Mucosa of descending colon (tissue), 3 donors: ENCODE results near the gene STAU1. TPM values are rescaled to one million over a fixed set of nuclear protein-coding genes. Genes with fewer than 3 reads are reported as not detected.

ENCODE experiments used
- ATAC-seq: fragments of 200-7000 bp; cut with Tn5 transposase; one replicate; pipeline ENCODE4 v1.9.1; 2020; ENCODE audit warnings: mild to moderate bottlenecking, moderate library complexity
- DNase-seq, 3 donors: peaks; one replicate each; pipeline ENCODE4 v3.0.0-alpha.2; 2020
- H3K36me3 ChIP-seq: fragments of 200-600 bp; one replicate; pipeline ENCODE4 v1.8.0; 2021; ENCODE audit warnings: low read depth, mild to moderate bottlenecking
- H3K4me1 ChIP-seq: fragments of 200-600 bp; one replicate; pipeline ENCODE4 v1.8.0; 2021; ENCODE audit warnings: low read depth, mild to moderate bottlenecking
- H3K4me3 ChIP-seq: fragments of 200-600 bp; one replicate; pipeline ENCODE4 v1.8.0; 2021; ENCODE audit warnings: mild to moderate bottlenecking
- H3K9me3 ChIP-seq: fragments of 200-600 bp; one replicate; pipeline ENCODE4 v1.8.0; 2021; ENCODE audit warnings: mild to moderate bottlenecking
- CTCF ChIP-seq: fragments of 200-600 bp; IDR thresholded peaks from one replicate; pipeline ENCODE4 v1.8.0; 2022; ENCODE audit warnings: antibody characterized with exemption, mild to moderate bottlenecking
- intact Hi-C, 2 donors: fragments of 100-400 bp; cut with DNase I in 1 of 2; cut with micrococcal nuclease in 1 of 2; formaldehyde crosslinking; loops; one replicate each; pipeline versions ENCODE4 v1.11.0 to v1.11.1; 2022; cut with DNase I, micrococcal nuclease
- total RNA-seq, 3 donors: library from RNA; stranded (reverse); fragmentation: NEBNext Ultra II Directional in 2 of 3; extraction: Animal tissue kit (Norgen Biotek cat#: 25700) in 2 of 3; gene quantifications; one replicate each; pipeline versions ENCODE4 v1.2.1 to v1.2.4, GENCODE V29; 2021 to 2023
- donor health status: DM: no; HTN: no; CAD: no; lungs with moderate emphysema.
- donor health status: DM: no; HTN: no; CAD: no.
- donor health status: DM: no; HTN: yes; CAD: no.

Gene STAU1
- total RNA-seq, 3 donors from 2014 or later, result 83.8 to 95.7 (median 91.0) TPM

DNA sequence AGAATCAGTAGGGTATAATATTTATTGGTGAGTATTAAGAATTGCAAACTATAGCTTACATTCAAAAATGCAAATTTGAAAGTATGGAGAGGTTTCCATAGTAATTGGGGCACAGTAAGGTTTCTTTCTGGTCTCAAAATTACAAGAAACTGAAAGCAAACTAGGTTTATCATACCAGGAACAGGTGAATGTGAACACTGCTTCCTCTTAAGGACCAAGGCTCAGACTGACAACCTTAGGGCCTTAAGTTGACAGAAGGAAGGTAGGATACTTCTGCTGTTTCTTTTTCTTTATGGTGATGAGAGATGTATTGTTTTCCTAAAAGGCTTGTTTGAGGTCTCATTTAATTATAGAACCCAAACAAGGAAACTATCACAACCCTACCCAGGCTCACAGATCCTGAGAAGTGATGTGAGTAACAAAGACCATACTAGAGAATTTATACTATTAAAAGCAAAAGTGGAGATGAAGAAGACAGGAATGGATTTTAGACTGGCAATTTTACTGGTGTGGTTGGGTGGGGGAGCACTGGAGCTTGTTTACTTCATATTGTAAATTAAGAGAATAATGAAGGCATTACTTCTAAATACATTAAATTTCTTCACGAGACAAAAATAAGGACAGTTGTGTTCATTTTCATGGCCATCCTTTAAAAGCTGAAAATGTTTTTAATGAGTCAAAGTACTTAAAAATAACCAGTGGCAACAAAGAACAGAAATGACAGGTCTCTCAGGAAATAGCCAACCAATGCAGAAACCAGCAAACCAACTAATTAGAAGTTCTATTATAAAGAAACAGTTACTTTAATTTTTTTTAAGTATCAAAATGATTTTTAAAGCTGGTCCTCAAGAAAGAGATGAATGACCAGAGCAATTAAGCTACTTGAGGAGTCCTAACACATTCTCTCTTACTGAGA is 21.3 kb downstream of the STAU1 start:
- H3K4me3 ChIP-seq, result no peak overlapping the region
- no peak for TF ChIP-seq CTCF
- intact Hi-C loops, result no loop called here
- no peaks in the 10 kb centered on the region for H3K36me3 ChIP-seq
- ATAC-seq, result peak; percentile 68
- H3K4me1 ChIP-seq, result peaks cover 19% of the 10 kb centered on the region
- no peak for DNase-seq
- no peaks in the 10 kb centered on the region for H3K9me3 ChIP-seq

DNA sequence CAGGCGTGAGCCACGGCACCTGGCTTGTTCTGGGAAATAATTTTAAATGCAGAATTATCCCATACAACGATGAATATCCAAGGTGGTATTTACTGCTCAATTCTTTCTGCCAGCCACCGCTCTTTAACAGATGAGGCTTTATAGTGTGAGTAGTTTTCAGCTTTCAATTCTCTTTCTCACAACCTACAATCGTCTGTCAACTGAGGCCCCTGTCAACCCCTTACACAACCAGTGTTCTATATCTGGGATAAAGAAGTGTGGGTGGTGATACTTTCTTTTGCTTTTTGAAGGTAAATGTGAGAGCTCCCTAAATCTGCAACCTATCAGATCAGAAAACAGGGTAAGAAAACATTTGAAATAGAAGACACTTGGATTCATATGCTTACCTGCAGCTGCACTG is 22.5 kb downstream of the STAU1 start:
- ATAC-seq, result no peak
- Histone ChIP-seq H3K9me3 (no peaks in the 10 kb centered on the region), H3K36me3 (no peaks in the 10 kb centered on the region), H3K4me3 (no peak overlapping the region), H3K4me1 (peaks cover 19% of the 10 kb centered on the region)
- DNase-seq, result no peak
- intact Hi-C loops, result no loop called here
- no peak for TF ChIP-seq CTCF

DNA sequence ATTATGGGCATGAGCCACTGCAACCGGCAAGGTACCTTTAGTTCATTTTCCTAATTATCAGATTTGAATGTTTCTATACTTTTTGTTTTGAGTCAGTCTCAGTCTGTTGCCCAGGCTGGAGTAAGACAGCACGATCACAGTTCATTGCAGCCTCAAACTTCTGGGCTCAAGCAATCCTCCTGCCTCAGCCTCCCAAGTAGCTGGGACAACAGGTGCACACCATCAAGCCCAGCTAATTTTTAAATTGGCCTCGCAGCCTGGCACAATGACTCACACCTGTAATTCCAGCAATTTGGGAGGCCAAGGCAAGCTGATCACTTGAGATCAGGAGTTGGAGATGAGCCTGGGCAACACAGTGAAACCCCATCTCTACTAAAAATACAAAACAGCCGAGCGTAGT is 24.4 kb downstream of the STAU1 start:
- intact Hi-C loops, result no loop called here
- Histone ChIP-seq H3K4me3 (no peak overlapping the region), H3K9me3 (no peaks in the 10 kb centered on the region), H3K4me1 (peaks cover 19% of the 10 kb centered on the region), H3K36me3 (no peaks in the 10 kb centered on the region)
- DNase-seq (no peak), ATAC-seq (no peak)
- no peak for TF ChIP-seq CTCF

- Histone ChIP-seq H3K4me1 (peaks cover 5% of the 10 kb centered on the region), H3K36me3 (no peaks in the 10 kb centered on the region), H3K9me3 (no peaks in the 10 kb centered on the region), H3K4me3 (no peak overlapping the region)
- TF ChIP-seq CTCF, result no peak
- ATAC-seq (peak; percentile 91), DNase-seq (no peak)
- intact Hi-C loops, result no loop called here
Observed at GRCh38 chr20:49161428-49162152, 26.5 kb downstream of the STAU1 start.

DNA sequence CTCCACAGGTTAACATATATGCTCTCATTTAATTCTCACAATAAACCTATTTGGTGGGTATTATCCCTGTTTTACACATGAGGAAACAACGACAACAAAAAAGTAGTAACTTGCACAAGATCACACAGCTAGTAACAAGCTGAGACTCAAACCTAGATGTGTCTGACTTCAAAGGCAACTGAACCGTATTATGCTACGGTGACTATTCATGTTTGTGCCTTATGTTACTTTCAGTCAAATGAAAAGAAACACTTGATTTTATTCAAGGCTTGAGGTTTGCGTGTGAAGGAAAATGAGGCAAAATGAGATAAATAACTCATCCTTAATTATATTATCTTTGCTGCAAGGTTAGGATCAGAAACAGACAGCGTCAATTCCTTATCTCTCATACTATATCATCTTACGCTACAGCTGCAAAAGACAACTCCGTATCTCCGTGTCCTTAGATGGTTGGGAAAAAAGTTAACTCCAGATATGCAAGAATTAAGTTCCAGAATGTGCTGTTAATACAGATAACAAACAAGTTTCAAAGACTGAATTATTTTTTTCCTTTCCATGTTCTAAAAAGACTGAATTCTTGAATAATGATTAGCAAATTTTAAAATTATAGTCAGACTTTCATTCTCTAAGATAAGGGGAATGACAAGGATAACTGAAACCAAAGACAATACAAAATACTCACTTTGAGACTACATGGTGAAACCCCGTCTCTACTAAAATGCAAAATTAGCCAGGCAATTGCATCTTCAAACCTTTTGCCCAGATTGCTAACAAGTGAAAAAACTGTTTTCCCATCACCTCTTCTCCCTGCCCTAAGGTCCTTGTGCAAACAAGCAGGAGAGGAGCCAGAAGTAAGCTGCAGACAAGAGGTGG is 27.8 kb downstream of the STAU1 start:
- Histone ChIP-seq H3K4me3 (no peak overlapping the region), H3K9me3 (no peaks in the 10 kb centered on the region), H3K4me1 (peaks cover 5% of the 10 kb centered on the region), H3K36me3 (no peaks in the 10 kb centered on the region)
- ATAC-seq (no peak), DNase-seq (no peak)
- TF ChIP-seq CTCF, result no peak
- intact Hi-C loops, result no loop called here
